Hepatocyte (in vitro differentiated cells): ENCODE measurements around the gene SAA1.

Source experiments
- CTCF ChIP-seq: fragments of 200-600 bp; sonication (generic); IDR thresholded peaks from 2 replicates; pipeline ENCODE4 v1.5.1; 2016; ENCODE audit warnings: antibody characterized with exemption, mild to moderate bottlenecking; ENCODE audit not compliant: poor library complexity
- EZH2 ChIP-seq: fragments of 200-600 bp; sonication (generic); IDR thresholded peaks from 2 replicates; pipeline ENCODE4 v1.6.1; 2016; ENCODE audit warnings: antibody characterized with exemption, mild to moderate bottlenecking, borderline replicate concordance

- TF ChIP-seq CTCF (no peak), EZH2 (no peak)
These were observed 38.7 kb downstream of the SAA1 start for GRCh38 chr11:18304745-18305144.
